Activated CD8-positive, alpha-beta memory T cell treated with anti-CD3 and anti-CD28 coated beads, Interleukin-2, amount 50 U/mL, for 1 hour (primary cell): ENCODE measurements around the gene ANKRD13B.
A peak's percentile ranks its signal among the peaks of the same experiment; 100 is the strongest.

Experiments
- DNase-seq: peaks from one replicate; pipeline ENCODE4 v3.0.0-alpha.2; 2020; ENCODE audit errors: extremely low read depth

ANKRD13B gene

DNA sequence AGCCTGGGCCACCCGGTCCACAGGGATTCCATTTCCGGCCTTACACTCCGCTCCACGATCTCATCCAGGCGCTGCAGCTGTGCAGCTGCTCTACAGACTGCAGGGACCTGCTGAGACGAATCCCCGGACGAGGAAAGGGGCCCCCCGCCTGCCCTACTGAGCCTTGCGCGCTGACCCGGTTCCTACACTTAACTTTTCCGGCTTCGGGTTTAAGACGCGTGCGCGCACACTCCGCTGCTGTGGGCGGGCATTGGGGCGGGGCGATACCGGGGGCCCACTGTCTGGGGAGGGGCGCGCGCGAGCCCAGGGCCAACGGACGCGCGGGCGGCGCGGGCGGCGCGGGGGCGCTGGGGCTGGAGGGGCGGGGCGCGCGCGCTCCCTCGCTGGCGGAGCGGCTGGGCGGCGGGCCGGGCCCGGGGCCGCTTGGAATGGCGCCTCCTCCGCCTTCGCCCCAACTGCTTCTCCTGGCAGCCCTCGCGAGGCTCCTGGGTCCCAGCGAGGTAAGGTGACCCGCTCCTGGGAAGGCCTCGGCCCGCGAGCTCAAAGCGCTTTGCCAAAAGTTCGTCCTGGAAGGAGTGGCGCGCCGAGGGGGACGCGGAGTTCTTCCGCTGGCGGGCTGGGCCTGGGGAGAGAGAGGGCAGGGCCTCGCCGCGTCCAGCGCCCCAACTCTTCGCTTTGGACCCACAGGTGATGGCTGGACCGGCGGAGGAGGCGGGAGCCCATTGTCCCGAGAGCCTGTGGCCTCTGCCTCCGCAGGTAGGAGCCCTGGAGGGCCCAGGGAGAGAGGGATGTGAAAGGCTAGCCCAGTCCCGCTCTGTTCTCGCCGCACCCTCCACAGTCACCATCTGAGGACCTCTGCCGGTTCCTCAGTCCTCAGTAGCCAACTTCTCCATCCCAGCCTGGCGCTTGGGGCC lies 24.3 kb upstream of the ANKRD13B start, which contains the start of gene TP53I13:
TSS of gene TP53I13 (plus strand) at position 371 of the 914 bp plus-strand sequence. CDS start at position 429, 58 bp downstream.
- peak; percentile 58 for DNase-seq

DNA sequence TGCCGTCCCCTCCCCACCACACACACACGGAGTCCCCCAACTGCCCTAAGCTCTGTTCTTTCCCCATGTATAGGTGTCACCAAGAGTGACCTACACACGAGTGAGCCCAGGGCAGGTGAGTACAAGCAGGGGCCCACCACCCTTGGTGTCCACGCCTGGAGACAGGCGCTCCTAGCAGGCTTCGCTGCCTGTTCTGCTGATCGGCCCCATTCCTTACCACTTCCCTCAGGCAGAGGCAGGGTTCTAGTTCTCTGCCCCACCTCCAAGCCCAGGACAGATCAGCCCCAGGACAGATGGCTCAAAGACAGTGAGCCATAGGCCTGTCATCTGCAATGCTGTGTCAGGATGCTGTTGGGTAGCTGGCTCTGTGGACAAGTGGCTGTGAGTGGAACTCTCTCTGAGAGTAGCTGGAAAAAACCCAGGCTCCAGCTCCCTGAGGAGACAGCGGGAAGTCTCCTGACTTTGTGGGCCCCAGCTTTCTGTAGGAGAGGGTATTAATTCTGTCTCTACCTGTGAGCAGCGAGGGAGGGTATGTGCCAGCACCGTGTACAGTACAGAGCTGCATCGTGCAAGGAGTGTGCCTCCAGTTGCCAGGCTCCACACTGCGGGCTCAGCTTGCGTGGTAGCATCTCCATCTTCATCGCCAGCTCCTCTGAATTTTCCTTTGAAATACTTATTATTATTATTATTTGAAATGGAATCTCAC lies 23.5 kb upstream of the ANKRD13B start:
- DNase-seq = no peak

- DNase-seq = no peak
These were observed 22.4 kb upstream of the ANKRD13B start for GRCh38 chr17:29570521-29570920.

GRCh38 chr17:29571486-29571882 lies 21.4 kb upstream of the ANKRD13B start:
- no peak for DNase-seq

GRCh38 chr17:29571883-29572681 lies 20.9 kb upstream of the ANKRD13B start:
- DNase-seq = no peak

DNA sequence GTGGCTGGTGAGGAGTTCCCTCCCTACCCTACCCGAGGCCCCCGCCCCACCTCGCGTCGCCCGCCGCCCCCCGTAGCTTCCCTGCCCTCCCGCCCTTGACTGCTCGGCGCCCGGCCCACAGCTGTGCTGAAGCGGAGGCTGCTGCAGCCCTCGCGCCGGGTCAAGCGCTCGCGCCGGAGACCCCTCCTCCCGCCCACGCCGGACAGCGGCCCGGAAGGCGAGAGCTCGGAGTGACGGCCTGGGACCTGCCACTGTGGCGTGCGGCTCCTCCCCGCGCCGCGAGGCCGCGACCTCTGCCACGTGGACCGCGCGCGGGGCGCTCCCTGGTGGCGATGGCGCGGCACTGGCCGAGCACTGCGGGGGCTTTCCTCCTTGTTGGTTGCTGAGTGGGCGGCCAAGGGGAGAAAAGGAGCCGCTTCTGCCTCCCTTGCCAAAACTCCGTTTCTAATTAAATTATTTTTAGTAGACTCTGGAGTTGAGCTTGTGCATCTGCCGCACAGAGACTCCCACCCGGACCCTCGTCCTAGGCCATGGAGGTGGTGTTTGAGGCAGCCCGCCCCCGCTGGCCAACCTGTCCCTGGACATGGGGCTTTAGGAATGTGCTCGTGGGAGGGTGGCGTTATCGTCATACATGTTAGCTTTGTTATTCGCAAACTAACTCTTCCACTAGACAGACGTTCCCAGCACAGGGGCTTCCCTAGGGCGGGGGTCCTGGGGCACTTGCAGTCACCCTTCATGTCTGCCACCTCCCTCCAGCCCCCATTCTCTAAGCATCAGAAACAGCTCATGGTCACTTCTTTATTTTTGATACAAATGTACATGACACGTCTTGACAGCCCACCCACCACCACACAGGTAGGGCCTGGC lies 20.0 kb upstream of the ANKRD13B start:
- DNase-seq = no peak

DNA sequence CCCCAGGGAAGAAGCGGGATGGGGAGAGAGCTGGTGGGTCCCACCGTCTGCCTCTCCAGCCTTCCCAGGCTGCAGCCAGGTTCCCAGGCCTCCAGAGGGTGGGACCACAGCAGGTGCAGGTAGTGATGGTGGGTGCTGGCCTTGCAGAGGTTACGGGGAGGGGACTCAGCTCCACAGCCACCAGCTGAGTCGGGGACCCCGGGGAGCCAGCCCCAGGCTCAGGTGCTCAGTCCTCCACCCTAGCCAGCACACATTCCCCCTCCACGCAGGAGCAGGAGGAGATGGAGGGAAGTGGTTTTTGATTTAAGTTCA lies 19.4 kb upstream of the ANKRD13B start:
- DNase-seq = no peak

DNA sequence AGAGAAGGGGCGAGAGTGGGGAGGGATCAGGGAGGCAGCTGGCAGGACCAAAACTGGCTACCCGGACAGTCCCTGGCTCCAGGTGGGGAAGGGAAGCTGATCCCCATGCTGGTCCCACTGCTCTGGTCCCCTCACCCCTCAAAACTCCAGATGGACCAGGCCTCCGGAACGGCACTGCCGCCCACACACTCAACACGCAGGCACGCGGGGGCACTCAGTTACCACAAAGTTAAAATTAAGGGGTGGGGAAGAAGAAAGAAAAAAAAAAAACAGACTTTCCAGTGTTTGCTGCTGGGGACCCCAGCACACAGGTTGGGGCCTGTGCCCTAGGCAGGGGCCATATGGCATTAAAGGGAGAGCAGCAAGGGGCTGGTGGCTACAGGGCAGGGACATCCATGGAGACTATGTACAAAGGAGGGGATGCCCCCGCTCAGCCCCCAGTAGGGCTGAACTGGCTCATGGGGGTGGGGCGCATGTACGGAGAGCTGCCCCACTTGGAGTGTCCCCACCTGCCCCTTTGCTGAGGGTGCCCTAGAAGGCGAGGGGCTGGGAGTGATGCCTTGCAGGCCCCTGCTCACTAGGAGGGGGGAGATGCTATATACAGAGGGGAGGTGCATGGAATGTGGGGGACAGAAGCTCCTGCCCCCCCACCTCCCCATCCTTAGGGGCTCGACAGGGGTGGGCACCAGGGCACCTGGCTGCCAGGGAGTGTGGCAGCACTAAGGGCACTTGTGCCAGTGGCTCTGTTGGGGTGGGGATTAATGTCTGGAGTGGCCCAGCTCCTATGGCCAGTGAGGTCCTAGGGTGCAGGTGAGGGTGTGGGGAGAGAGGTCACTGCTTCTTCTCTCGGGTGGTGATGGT lies 18.8 kb upstream of the ANKRD13B start:
- DNase-seq = no peak

DNA sequence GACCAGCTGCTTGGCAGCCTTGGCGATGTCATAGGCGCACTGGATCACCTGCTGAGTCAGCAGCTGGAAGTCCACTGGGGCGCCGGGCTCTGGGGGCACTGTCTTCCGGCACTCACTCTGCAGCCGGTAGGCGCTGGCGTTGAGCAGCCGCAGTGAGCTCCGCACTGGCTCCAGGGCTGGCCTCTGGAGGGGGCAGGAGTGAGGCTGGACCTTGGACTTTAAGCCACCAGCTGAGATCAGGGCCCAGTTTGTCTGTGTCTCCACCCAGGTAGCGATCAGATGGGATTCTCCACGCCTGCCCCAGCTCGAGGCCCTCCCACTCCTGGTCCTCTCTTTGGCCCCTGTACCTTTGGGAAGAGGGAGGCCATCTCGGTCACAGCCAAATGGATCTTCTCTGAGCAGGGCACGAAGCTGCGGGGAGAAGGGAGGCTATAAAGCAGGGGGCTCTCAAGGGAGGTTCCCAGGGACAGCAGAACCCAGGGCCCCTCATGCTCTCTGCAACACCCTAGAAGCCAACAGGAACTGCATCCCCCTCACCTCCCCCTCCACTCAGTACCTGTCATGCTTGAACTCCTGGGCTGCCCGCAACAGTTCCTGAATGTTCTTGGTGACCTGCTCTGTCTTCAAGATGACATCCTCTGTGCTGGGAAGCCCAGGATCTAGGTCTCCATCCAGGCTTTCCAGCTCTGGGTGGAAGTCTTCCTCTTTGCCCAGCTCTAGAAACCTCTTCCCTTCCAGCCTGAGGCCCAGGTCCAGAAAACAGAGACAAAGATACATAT lies 18.0 kb upstream of the ANKRD13B start:
- no peak for DNase-seq

GRCh38 chr17:29575511-29576213 lies 17.3 kb upstream of the ANKRD13B start:
- no peak for DNase-seq

DNA sequence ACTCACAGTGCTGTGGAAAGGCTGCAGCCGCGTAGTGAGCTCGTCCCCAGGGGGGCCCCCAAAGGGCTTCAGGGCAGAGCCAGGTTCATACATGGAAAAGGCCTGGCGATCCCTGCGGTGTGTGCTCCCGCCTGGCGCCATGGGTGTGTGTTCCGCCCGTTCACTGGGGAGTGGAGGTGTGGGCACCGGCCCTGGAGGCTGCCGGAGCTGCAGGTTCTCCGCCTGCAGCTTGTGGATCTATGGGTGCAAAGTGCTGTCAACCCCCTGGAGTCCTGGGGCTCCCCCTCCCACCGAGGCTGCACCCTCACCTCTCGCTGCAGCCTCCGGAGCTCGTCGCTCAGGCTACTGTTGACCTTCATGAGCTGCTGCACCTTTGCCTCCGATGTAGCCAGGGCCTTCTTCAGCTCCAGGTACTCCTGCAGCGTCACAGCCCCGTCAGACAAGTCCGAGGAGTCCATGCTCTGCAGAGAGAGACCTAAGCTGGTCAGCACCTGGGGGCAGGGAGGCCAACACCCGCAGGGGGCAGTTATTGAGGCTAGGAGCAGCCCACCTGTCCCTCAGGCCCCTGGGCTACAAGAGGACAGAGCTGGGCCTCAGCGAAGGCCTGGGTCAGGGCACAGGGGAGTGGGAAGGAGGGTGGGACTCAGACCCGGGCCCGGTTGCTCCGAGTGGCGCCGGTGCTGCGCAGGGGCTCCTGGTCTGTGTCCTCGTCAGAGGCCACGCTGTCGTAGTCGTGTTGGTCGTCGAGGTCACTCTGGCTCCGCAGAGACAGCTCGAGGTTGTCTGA lies 16.5 kb upstream of the ANKRD13B start:
- no peak for DNase-seq

DNA sequence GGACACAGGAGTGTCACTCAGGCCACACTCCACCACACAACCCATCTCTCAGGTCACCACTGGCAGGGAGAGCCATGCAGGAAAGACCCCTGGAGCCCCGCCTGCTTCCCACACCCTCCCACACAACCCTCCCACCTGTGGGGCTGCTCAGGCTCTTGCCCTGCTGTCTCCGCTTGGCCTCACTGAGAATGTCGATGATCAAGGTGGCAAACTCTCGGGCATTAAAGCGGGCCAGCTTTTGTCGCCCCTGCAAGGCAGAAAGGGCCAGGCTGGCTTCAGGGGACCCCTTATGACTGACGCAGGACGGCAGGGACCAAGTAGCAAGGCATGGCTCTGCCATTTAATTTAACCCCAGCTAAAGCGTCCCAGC lies 15.9 kb upstream of the ANKRD13B start:
- DNase-seq = no peak

GRCh38 chr17:29577385-29578211 lies 15.3 kb upstream of the ANKRD13B start:
- DNase-seq = no peak

DNA sequence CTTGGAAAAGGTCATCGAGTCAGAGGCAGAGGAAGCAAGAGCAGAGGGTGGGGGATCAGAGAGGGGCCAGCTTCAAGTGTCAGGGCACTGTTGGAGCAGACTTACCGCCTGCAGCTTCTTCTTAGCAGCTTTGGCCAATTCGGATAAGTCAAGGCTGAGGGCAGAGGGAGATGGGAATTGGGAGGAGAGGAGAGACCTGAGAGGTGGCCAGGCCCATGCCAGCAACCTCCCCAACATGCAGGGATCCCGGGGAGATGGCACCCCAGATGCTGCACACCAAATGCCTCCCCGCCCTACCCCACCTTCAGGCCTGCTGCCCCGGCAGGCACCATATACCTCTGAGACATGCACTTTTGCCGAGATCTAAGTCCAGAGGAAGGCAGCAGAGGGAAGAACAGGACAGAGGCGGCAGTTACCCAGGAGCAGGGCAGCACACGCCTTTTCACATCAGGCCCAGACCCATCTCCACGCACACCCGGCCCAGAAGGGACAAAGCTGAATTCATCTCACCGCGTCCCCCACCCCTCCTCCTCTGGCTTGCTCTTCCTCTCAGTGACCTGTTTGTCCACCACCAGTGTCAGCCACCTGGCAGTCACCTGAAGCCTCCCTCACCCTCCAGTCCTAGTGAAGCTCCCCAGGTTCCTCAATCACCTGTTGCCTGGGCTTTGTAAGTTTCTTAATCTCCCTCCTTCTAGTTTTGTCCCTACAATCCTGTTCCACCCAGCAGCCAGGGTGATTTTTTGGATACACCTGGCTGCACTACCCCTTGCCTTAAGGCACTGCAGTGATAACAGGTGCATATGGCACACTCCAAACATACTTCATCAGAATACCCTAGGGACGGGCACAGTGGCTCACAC lies 14.1 kb upstream of the ANKRD13B start:
- no peak for DNase-seq

GRCh38 chr17:29579866-29580771 lies 12.8 kb upstream of the ANKRD13B start:
- DNase-seq = peak; percentile 68
